ENCODE measurements around the gene MCF2L2.

The MCF2L2 gene

DNA sequence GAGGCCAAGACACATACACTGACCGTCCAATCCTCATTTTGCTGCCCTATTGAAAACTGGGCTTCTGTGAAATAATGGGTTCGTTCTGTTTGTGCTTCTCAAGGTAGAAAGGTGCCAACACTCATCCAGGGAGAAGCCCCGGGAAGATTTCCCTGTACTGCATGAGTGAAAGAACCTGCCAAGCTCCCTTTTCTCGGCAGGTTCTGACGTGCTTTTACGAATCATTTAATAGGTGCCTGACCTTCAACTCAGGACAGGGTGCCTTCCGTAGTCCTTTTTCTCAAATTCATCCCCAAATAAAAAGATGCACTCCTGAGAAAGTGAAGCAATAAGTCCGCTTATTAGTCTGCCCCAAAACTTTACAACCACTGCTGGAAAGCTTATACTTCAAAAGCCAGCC is 111.1 kb downstream of the MCF2L2 start:
- DNase-seq, result no peak

GRCh38 chr3:183315739-183316138 is 112.7 kb downstream of the MCF2L2 start:
- no peak for DNase-seq

DNA sequence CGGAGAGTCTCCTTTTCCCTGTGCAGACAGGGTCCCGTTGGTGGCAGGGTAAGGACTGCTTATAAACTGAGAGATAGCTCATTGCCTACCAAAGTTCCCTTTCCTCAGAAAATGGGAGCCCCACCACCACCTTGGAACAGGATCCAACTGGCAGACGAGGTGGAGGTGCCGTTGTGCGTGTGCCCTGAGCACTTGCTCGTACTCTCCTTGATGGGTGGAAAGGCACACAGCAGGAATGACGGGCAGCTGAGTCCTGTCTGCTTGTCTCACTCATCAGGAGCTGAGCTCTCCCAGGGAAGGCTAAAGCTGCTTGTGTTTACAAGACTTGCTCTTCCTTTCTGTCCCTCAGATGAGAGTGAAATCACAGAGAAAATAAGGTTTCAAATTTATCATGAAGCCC is 114.7 kb downstream of the MCF2L2 start:
- no peak for DNase-seq

DNA sequence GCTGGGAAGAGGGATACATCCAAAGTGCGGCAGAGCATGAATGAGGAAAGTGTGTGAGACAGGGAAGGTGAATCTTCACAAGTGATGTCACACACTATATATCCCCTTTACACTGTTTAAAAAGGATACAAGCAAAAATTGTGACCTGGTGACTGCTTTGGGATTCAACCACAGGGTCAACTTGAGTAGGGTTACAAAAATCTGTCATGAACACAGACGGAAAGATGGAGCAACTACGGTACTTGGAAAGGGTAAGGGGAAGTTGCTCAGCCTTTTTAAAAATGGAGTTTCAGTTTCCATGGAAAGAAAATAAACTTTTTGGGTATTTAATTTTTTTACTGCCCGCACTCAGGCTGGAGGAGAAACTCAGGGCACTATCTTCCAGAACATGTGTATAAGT is 115.1 kb downstream of the MCF2L2 start:
- DNase-seq, result no peak

DNA sequence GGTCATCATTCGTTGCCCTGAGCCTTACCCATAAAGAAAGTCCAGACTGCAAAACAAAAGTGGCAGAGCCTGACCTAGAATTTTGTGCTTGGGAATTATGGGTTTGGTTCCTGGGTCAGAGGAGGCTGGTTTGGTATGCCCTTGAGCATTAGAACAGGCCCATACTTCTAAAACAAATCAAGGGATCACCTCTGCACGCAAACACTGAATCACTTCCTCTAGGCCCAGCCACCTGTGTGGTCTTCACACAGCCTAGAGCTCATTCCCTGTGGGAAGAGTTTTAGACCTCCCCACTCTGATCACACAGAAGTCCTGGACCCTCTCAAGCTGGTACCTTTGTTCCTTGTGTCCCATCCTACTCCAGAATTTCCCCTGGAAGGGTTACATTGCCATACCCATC is 116.0 kb downstream of the MCF2L2 start:
- no peak for DNase-seq

DNA sequence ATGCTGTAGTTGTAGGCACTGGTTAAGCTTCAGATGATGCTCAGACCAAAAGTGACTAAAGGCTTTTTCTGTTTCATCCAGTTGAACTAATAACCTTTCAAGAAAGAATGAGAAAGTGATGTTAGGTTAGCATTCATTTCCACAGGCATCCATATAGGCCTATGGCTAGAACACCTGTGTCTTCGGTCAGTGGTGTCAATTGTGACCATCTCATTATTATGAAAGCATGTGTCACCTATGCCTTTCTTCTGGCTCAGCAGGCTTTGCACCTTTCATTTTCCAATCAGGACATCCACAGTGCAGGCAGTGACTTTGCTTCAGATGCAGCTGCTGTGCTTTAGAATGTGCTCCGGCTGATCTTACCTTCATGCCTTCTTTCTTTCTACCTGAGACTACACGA is 117.5 kb downstream of the MCF2L2 start:
- no peak for DNase-seq

DNA sequence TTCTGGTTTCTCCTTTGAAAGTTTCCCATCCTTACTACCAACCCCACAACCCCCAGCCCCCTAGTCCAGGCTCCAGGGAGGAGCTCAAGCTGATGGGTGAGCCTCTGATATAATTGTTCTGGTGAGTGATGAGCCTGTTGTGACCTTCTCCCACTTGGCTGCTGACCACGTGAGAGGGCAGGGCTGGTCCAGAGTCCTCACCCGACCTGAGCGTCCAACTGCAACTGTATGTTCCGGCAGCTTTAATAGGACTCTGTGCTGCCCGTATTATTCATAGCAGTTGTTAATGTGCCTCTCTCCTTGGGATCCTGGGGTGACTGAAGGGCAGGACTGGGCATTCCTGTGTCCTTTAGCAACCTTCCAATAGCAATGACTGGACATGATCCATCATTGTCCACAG is 119.1 kb downstream of the MCF2L2 start:
- no peak for DNase-seq

- DNase-seq, result no peak
Measured at GRCh38 chr3:183308751-183309150, 119.7 kb downstream of the MCF2L2 start.

- no peak for DNase-seq
Measured at GRCh38 chr3:183307749-183308148, 120.7 kb downstream of the MCF2L2 start.

DNA sequence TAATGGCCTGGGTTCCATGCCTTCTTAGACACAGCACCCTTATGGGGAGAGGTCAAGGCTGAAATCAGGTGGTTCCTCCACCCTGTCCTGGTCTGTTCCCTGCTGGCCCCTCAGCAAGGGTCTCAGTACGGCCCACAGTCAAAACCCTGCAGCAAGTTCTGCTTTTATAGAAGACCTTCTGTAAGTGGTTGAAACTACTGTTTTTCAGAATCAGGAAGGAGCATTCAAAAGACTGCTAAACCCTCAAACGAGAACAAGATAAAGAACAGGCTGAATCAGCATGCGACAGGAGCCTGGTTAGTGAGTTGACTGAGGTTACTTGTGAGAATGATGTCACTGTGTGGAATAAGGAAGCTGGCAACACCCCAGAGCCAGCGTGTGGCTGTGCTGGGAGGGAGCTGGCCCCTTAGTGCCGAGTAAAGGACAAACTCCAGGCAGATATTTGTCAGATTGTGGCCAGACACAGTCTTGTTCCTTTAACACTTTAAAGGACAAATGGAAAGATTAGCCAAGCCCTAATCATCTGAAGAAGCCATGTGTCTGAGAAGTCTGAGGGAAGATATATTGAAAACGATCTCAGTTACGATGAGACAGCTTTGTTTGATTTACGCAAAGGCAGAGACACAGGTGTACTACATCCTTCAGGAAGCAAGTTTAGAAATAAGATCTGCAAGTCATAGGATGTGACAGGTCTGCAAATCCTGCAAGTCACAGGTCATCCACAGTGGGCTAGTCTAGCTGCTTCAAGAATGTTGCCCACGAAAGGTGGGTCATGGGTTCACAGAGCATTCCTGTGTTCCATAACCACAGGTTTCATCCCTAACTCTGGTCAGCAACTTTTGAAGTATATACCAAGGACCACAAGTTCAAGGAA is 121.4 kb downstream of the MCF2L2 start:
- peak; percentile 12 to 38 for DNase-seq

DNA sequence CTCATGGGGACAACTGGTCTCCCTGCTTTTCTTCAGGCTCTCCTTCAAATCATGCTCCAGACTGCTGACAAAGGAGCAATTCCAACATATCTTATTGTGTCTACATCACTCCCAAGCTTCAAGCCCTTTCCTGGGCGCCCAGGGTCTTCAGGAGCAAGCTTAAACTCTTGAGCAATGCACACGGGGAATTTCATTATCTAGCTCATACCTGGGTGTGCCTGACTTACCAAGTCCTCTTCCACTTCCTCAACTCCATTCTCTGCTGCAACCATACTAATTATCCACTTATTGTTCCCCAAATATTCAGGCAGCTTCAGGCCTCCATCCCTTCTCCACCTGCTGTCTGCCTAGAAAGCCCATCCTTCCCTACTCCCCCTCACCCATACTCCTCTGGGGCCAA is 124.7 kb downstream of the MCF2L2 start:
- no peak for DNase-seq

DNA sequence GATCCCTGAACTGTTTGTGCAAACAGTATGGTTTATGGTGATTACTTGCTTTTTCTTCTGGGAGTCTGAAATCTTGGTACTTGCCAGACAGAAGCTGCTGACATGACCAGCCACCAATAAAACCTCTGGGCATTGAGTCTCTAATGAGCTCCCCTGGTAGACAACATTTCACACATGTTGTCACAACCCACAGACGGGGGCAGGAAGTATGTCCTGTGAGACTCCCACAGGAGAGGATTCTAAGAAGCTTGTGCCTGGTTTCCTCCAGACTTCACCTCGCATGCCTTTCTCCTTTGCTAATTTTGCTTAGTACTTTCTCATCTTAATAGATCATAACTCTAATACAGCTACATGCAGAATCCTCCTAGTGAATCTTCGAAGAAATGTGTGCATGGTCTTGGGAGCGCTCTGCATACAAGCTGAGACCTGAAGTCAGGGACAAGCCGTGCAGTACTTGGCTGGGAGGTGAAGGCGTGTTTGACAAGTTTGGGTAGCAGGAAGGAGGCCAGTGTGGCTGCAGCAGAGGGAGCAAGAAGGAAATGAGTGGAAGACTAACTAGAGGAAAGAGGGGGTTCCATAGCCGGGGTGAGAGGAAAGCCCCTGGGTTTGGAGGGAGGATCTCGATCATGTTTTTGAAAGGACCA is 126.4 kb downstream of the MCF2L2 start:
- DNase-seq, result no peak

DNA sequence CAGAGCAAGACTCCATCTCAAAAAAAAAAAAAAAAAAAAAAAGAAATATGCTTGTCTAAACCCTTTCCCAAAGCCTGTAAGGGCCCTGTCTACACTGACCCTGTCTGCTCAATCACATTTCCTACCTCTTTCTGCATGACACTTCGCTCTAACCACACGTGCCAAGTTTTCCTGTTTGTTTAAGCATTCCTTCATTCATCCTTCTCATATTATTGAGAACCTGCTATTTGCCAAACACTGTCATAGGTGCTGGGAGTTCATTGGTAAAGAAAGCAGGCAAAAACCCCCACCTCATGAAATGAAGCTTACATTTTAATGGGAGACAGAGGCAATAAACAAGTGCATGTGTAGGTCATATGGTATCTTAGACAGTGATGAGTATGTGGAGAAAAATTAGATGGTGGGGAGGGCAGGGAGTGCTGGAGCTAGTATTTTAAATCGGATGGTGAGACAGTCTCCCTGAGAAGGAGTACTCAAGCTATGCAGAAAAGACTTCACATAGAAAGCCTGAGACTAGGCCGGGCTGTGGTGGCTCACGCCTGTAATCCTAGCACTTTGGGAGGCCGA is 127.3 kb downstream of the MCF2L2 start:
- no peak for DNase-seq

GRCh38 chr3:183299976-183300375 is 128.4 kb downstream of the MCF2L2 start:
- no peak for DNase-seq

- DNase-seq, result no peak
Measured at GRCh38 chr3:183298701-183299153, 129.7 kb downstream of the MCF2L2 start.

- no peak for DNase-seq
Measured at GRCh38 chr3:183296944-183297343, 131.5 kb downstream of the MCF2L2 start.

DNA sequence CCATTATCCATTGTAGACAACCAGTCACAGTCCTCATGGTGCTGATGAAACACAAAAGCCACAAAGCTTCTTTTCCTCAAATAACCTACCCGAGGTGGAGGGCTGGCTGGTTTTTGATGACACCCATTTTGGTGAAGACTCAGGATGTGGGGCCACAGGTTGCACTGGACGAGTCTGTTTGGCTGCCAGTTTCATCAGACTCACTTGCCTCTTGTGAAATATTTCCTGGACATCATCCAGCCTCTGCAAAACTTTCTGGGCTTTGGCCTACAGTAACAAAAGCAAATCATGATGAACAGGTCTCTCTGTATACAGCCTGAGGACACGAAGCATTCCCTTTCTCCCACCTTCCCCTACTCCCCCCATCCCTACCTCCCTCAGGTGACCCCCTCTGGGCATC is 133.2 kb downstream of the MCF2L2 start:
- DNase-seq, result no peak

- DNase-seq, result no peak
Measured at GRCh38 chr3:183293966-183294365, 134.5 kb downstream of the MCF2L2 start.

- DNase-seq, result no peak
Measured at GRCh38 chr3:183291497-183292031, 136.9 kb downstream of the MCF2L2 start.

DNA sequence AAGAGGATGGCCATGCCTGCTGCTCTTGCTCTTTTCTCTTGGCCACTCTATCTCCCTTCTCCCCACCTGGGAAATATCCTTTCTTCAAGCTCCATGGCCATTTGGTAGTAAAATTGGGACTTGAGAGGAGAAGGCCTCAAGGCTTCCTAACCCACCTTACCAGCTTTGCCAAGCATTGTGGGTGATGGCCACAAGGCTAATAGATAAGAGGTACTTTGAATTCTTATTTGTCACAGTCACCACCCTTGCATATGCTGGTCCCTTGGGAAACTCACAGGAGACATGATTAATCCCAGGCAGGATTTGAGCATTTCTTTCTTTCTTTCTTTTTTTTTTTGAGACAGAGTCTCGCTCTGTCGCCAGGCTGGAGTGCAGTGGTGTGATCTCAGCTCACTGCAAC is 138.2 kb downstream of the MCF2L2 start:
- DNase-seq, result no peak

DNA sequence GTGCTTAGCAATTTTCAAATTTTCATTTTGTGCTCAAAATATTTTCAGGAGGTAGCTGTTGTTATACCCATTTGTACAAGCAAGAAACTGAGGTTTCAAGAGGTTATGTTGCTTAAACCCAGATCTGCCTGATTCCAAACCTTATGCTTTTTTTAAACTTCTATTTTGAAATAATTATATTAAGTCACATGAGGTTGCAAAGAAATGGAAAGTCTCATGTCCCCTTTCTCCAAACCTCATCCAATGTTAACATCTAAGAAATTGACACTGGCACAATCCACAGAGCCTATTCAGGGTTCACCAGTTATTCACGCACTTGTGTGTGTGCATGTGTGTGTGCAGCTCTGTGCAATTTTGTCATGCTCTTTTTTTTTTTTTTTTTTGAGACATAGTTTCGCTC is 140.3 kb downstream of the MCF2L2 start:
- DNase-seq, result no peak

DNA sequence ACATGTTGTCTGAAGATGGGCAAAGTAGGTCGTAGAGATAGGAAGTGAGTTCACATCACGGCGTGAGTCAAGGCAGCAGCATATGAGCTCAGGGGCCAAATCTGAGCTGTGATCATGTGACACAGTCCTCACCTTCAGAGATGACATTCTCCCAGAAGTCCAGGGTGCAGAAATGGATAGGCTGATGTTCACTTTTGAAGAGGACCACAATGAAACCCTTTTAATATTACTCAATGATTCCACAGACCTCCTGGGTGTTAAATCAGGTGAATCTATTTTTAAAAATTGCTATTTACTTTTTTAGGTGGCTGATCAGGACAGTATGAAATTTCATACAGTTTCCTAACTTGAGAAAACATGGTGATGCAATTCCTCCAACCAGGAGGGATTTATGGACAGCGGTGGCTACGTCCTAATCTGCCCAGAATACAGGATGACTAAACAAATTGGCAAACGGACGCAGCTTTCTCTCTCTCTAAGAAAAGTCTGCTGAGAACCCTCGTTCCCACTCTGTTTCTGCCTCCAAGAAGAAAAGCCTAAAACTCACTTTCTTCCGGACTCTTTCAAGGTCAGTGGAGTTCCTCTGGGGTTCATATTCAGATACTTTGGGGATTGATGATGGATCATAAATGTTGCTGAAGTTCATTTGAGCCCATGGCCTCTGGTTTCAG is 141.0 kb downstream of the MCF2L2 start:
- no peak for DNase-seq

DNA sequence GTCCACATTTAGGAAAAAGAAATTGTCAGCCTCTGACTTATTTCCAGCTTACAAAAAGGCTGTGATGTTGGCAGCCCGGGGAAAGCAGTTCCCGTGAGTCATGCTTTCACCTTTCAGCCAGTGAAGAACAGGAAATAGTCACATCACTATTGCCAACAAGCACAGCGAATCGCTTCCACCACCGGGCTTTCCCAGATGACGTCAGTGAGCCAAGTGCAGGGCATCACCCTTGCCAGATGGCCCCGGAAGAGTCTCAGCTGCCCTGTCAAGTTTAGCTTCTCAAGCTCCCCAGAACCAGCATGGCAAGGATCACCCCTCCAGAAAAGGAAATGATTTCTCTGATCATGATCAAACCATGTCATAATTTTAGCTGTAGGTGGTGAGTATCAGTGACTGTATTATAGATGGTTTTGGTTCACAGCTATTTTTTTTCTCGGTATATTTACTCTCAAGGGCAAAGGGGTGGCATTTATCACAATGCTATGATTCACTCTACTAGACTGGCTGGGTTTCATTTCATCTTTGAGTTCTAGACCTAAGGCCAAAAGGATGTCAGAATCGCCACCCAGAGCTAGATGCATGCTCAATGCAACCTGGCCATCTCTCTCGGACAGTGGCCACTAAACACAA is 142.5 kb downstream of the MCF2L2 start:
- DNase-seq, result peak; percentile 81 to 89

All from stimulated activated CD4-positive, alpha-beta T cell treated with anti-CD3 and anti-CD28 coated beads, Interleukin-2, amount 100 ng/mL, for 48 hours (primary cell).